Measurements from ENCODE around the gene CADM3. TPM values are rescaled to one million over a fixed set of nuclear protein-coding genes. Genes with fewer than 3 reads are reported as not detected.

CADM3 gene, protein sequence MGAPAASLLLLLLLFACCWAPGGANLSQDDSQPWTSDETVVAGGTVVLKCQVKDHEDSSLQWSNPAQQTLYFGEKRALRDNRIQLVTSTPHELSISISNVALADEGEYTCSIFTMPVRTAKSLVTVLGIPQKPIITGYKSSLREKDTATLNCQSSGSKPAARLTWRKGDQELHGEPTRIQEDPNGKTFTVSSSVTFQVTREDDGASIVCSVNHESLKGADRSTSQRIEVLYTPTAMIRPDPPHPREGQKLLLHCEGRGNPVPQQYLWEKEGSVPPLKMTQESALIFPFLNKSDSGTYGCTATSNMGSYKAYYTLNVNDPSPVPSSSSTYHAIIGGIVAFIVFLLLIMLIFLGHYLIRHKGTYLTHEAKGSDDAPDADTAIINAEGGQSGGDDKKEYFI
- polyA plus RNA-seq (ENCODE audit: insufficient read length in 12 of 12) = 1 to 10 TPM in 3 of 12 donors, under 1 TPM in 8, not detected in 1; 0.27 to 7.7 (median 0.68) TPM
- long read RNA-seq, donor 1, transcript CADM3-202 (9 exons, 3,745 nt) = major isoform, 5 of 35 reads
- long read RNA-seq, donor 1, partial matches to known transcripts = 30 of 35 reads
- long read RNA-seq, donor 1, other reads (novel, unspliced or antisense) = 0 of 35 reads
- long read RNA-seq, donor 2 = 0 reads
- long read RNA-seq, donor 3 = 0 reads
- long read RNA-seq, donor 4 = 0 reads
- long read RNA-seq, donor 5 = 0 reads
- long read RNA-seq, donor 6 = 0 reads
- long read RNA-seq, donor 7 = 0 reads
- long read RNA-seq, donor 8 = 0 reads
- long read RNA-seq, donor 9 = 0 reads
- long read RNA-seq, donor 10 = 0 reads
- long read RNA-seq, donor 11 = 0 reads

GRCh38 chr1:159171254-159171687, at the start of gene CADM3:
Gene CADM3, plus strand, starts transcription at chr1:159171615. Its CDS starts 151 bp downstream, at chr1:159171766.
- DNase-seq = no peak

GRCh38 chr1:159122005-159122621, 49.3 kb upstream of the CADM3 start:
- DNase-seq = no peak

DNA sequence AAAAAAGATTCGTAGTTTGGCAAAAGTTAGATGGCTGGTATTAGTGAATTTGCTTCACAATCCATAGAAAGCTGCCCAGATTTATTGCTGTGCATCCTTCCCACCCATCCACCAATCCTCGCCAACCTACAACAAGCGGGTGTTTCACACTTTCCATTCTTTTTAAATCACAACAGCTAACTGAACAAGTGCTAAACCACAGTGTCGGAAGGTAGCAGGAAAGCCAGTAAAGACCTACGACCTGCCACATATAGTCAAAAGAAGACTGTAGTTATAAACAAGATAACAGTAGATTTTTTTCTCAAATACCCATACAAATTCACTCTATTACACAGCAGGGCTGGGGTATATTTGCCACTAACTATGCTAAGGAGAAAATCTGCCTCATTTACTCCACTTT, 47.8 kb upstream of the CADM3 start:
- no peak for DNase-seq

DNA sequence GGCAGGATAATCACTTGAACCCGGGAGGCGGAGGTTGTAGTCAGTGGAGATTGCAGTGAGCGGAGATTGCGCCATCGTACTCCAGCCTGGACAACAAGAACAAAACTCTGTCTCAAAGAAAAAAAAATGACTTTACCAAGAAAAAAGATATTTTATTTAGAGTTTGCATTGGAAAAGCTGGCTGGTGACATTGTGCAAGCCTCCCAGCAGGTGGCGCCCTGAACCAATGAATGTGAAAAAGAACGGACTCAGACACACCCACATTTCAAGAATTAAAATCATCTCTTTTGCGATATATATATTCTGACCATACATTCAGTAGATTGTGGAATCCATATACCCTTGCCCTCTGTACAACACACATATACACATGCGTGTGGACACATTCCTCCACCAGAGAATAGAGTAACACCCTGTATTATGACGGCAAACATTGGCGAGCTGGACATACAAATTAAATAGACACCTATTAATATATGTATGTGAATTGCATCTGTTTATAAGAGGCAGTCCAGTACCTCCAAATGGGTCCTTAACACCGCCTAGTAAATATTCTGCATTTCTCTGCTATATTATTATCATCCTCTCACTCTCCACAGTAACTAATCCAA, 39.0 kb upstream of the CADM3 start:
- peak; percentile 36 for DNase-seq

GRCh38 chr1:159140474-159140873, 30.9 kb upstream of the CADM3 start:
- no peak for DNase-seq

- DNase-seq = no peak
Observed at GRCh38 chr1:159141584-159142390, 29.6 kb upstream of the CADM3 start.

GRCh38 chr1:159142391-159142663, 29.1 kb upstream of the CADM3 start:
- no peak for DNase-seq

- DNase-seq = no peak
Observed at GRCh38 chr1:159142726-159143510, 28.5 kb upstream of the CADM3 start.

- DNase-seq = no peak
Observed at GRCh38 chr1:159144571-159144970, 26.8 kb upstream of the CADM3 start.

- no peak for DNase-seq
Observed at GRCh38 chr1:159146980-159147379, 24.4 kb upstream of the CADM3 start.

DNA sequence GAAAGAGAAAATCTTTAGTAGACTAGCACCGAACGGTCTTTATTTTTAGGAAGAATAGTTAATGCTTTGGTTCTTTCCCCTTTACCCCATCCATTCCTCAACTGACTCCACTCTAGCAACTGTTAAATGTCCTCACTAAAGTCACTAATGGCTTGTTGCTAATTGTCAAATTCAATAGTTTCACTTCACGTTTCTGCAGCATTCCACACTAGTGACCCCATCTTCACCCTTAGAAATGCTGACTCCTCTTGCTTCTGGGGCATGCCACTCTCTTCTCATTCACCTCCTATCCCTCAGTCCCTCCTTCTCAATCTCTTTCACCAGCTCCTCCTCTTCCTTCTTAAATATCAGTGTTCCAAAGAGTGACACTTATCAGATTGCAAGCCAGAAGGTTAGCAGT, 19.4 kb upstream of the CADM3 start:
- DNase-seq = no peak

GRCh38 chr1:159161001-159161718, 10.3 kb upstream of the CADM3 start:
- peak; percentile 82 for DNase-seq

DNA sequence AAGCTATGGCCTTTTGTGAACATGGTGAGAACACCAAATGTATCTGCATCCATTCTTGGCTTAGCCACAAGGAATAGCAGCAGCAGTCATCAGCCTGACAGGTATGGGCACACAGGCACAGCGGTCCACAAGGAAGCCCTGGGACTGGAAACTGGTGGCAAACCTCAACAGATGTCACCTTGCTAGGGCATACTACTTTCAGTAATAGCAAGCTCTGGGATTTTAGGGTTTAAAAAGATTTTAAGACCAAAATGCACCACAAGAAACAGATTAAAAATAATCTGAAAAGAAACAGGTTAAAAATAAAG, 9.7 kb upstream of the CADM3 start:
- DNase-seq = no peak

DNA sequence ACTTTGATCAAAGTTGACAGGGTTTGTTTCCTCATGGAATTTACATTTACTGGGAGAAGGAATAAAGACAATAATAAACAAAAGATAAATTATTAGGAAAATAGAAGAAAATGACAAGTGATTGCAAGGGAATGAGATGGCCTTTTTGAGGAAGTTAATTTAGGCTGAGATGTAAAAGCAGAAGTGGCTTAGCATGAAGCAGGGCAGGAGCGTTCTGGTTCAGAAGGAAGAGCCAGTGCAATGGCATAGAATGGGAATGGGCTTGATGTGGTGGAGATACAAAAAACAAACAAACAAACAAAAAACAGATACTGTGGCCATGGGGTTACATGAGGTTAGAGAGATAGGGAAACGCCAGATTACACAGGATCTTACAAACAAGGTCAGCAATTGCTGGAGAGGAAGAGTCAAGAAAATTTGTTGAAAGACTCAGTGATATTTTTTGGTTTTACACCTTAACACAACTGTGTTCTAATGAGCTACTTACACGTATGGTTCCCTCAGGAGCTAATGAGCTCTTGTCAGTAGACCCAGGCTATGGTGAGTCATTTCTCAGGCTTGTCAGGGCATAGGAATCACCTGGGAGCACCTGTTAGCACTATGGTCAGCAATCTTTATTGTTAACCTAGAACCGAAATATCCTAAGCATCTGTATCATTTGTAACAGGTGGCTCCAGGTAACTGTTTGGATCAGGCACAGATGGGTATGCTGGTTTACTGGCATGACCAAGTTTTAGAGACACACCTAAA, 8.7 kb upstream of the CADM3 start:
- DNase-seq = no peak

DNA sequence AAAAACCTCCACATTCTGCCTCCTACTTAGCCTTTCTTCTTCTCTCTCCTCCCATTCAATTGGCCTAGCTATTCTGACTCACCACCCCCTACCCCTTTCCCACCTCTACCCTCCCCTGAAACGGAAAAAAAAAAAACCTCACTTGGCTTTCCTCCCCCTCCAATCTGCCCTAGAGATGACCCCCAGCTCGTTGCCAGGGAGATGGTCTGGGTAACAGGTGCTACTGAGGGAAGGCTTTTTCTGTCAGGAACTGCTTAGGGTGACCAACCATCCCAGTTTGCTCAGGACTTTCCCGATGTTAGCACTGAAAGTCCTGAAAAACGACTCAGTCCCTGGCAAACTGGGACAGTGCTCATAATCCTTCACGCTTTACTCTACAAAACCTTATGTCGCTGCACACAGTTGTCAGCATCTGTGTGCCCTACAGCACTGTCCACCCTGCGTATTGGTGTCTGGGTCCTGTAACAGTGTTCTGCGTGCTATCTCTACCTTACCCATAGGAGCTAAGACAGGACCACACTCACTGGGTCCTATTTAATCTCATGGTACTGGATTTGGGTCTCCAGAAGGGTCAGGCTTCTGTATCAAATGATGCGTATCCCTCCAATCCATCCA, 7.7 kb upstream of the CADM3 start:
- no peak for DNase-seq

DNA sequence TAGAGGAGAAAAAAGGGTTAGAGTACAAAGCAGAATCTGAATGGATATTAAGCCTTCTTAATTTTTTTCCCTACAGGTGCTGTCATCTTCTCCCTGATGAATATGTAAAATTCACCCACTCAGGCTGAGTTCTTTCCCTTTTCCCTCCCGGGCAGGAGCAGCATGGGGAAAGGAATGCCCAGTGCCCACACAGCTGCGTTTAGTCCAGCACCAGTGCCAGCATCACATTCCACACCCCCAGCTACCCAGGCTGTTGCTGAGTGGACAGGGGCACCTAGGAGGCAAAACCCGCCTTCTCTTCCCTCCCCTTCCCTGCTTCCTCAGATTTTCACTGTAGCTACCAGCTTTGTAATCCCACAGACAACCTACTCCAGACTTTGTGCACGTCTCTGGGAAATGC, 3.4 kb upstream of the CADM3 start:
- DNase-seq = no peak

- no peak for DNase-seq
Observed at GRCh38 chr1:159170639-159171038, 776 bp upstream of the CADM3 start.

DNA sequence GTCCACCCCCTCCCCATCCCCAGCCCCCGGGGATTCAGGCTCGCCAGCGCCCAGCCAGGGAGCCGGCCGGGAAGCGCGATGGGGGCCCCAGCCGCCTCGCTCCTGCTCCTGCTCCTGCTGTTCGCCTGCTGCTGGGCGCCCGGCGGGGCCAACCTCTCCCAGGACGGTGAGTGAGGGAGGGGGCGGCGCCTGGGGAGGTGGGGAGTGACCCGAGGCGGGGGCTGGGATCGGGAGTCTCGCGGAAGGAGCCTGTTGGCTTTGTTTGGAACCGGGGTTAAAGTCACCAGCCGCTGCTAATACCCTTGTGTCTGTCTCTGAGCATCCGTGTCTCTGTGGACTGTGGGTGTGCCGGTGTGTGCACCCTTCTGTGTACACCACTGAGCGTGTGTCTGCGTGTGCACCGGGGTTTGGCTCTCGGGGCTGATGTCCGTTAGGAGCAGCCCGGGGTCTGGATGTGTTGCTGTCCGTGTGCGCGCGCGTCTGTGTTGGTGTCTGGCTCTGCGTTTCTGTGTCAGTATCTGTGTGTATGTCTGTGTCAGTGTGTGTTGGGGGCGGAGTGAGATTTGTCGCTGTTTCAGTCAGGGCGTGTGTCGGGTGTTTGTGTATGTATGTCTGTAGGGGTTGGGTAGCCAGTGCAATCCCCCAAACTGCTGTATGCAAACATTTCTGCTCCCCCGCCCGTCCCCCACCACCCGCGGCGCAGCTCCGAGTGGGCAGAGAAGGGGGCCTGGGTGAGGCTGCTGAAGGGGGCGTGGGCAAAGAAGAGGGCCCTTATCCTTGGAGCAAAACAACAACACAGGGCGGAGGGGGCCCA, 480 bp downstream of the CADM3 start:
- no peak for DNase-seq
